Vagina (tissue), 2 donors: ENCODE results near the gene SHC3. TPM values are rescaled to one million over a fixed set of nuclear protein-coding genes. Genes with fewer than 3 reads are reported as not detected.

Experiments used
- DNase-seq, 2 donors: peaks; one replicate each; pipeline ENCODE4 v3.0.0-alpha.2; 2017; ENCODE audit errors: extremely low spot score in 2 of 2
- H3K27ac ChIP-seq: fragments of 200-600 bp; sonication (generic); one replicate; pipeline ENCODE4 v1.5.1; 2019
- H3K27me3 ChIP-seq: fragments of 200-600 bp; sonication (generic); one replicate; pipeline ENCODE4 v1.5.1; 2019
- H3K36me3 ChIP-seq, 2 donors: fragments of 200-600 bp; sonication (generic); one replicate each; pipeline ENCODE4 v1.5.1; 2017 to 2019
- H3K4me1 ChIP-seq: fragments of 200-600 bp; sonication (generic); one replicate; pipeline ENCODE4 v1.5.1; 2019
- H3K4me3 ChIP-seq, 2 donors: fragments of 200-600 bp; sonication (generic); 1 replicate in 1 of 2; 2 replicates in 1 of 2; pipeline ENCODE4 v1.5.1; 2016 to 2019
- H3K9me3 ChIP-seq: fragments of 200-600 bp; sonication (generic); one replicate; pipeline ENCODE4 v1.5.1; 2019
- CTCF ChIP-seq, 3 experiments: fragments of 450-650 bp in 2 of 3; fragments of 200-600 bp in 1 of 3; sonication (generic) in 1 of 3; IDR thresholded peaks; one replicate each; pipeline ENCODE4 v1.5.1; 2017 to 2019; ENCODE audit warnings: antibody characterized with exemption in 3 of 3, mild to moderate bottlenecking in 2 of 3, moderate library complexity in 2 of 3
- POLR2A ChIP-seq, 2 donors: fragments of 450-650 bp; IDR thresholded peaks; one replicate each; pipeline ENCODE4 v1.6.1; 2017; ENCODE audit warnings: antibody characterized with exemption in 2 of 2, mild to moderate bottlenecking in 2 of 2, moderate library complexity in 2 of 2
- POLR2AphosphoS5 ChIP-seq, 2 donors: sonication (generic); formaldehyde crosslinking; IDR thresholded peaks; one replicate each; pipeline ENCODE4 v1.9.0; 2017; ENCODE audit warnings: antibody characterized with exemption in 2 of 2, mild to moderate bottlenecking in 2 of 2, low read depth in 1 of 2; ENCODE audit not compliant: insufficient read depth in 1 of 2
- intact Hi-C: fragments of 100-400 bp; cut with DNase I; formaldehyde crosslinking; loops from one replicate; pipeline ENCODE4 v1.15.1; 2023
- total RNA-seq: library from RNA; depleted of rRNA; stranded (reverse); fragments of >200 nt; gene quantifications from one replicate; pipeline ENCODE4 v1.2.3, GENCODE V29; 2016

Gene SHC3
- total RNA-seq, 1 donor from 2014 or later = 6.1 TPM

- no peaks in the 10 kb centered on the region for H3K27me3 ChIP-seq
- H3K9me3 ChIP-seq = no peaks in the 10 kb centered on the region
- H3K4me3 ChIP-seq = no peak overlapping the region
- no peak for TF ChIP-seq POLR2A (IDR thresholded peaks at IDR 0.05)
- TF ChIP-seq CTCF (IDR thresholded peaks at IDR 0.05) = no peak
- DNase-seq = peak; percentile 11 to 52
- peaks cover 75% of the 10 kb centered on the region for H3K4me1 ChIP-seq
- intact Hi-C loops = loop anchor here (10.0 kb wide), 1 partner anchor 254 kb away; no protein-coding TSS in a partner anchor
- peaks cover 0 to 11% of the 10 kb centered on the region in 2 donors for H3K36me3 ChIP-seq
- H3K27ac ChIP-seq = peak overlapping the region; percentile 79
These were observed 180.1 kb downstream of the SHC3 start for GRCh38 chr9:88998503-88998902.

- Histone ChIP-seq H3K36me3 (peaks cover 0 to 6% of the 10 kb centered on the region in 2 donors), H3K4me1 (peaks cover 81% of the 10 kb centered on the region)
These were observed 181.0 kb downstream of the SHC3 start for GRCh38 chr9:88997646-88998045.

GRCh38 chr9:88996921-88997235, 181.7 kb downstream of the SHC3 start:
- H3K4me1 ChIP-seq = peaks cover 89% of the 10 kb centered on the region
- no peak overlapping the region for H3K4me3 ChIP-seq
- intact Hi-C loops = loop anchor here (10.0 kb wide), 1 partner anchor 252 kb away; no protein-coding TSS in a partner anchor
- peak overlapping the region; percentile 79 for H3K27ac ChIP-seq
- no peaks in the 10 kb centered on the region for H3K27me3 ChIP-seq
- TF ChIP-seq CTCF (IDR thresholded peaks at IDR 0.05) = no peak
- TF ChIP-seq POLR2AphosphoS5 (IDR thresholded peaks at IDR 0.05; ENCODE audit: insufficient read depth in 1 of 2, low read depth in 1 of 2) = no peak
- TF ChIP-seq POLR2A (IDR thresholded peaks at IDR 0.05) = no peak
- H3K9me3 ChIP-seq = no peaks in the 10 kb centered on the region
- DNase-seq = no peak
- no peaks in the 10 kb centered on the region for H3K36me3 ChIP-seq

More at GRCh38 chr9:88997646-88998045, 181.0 kb downstream of the SHC3 start:
- no peaks in the 10 kb centered on the region for H3K27me3 ChIP-seq
- peak overlapping the region; percentile 79 for H3K27ac ChIP-seq
- H3K9me3 ChIP-seq = no peaks in the 10 kb centered on the region
- TF ChIP-seq POLR2A (IDR thresholded peaks at IDR 0.05) (no peak), POLR2AphosphoS5 (IDR thresholded peaks at IDR 0.05; ENCODE audit: insufficient read depth in 1 of 2, low read depth in 1 of 2) (no peak), CTCF (IDR thresholded peaks at IDR 0.05) (no peak)
- no peak overlapping the region for H3K4me3 ChIP-seq
- intact Hi-C loops = loop anchor here (10.0 kb wide), 1 partner anchor 253 kb away; no protein-coding TSS in a partner anchor
- DNase-seq = peak; percentile 79 to 87

- Histone ChIP-seq H3K4me1 (peaks cover 92% of the 10 kb centered on the region), H3K9me3 (no peaks in the 10 kb centered on the region), H3K4me3 (no peak overlapping the region), H3K27me3 (no peaks in the 10 kb centered on the region), H3K36me3 (no peaks in the 10 kb centered on the region), H3K27ac (peak overlapping the region; percentile 79)
- TF ChIP-seq CTCF (IDR thresholded peaks at IDR 0.05) = no peak
- TF ChIP-seq POLR2A (IDR thresholded peaks at IDR 0.05) = no peak
- no peak for TF ChIP-seq POLR2AphosphoS5 (IDR thresholded peaks at IDR 0.05; ENCODE audit: insufficient read depth in 1 of 2, low read depth in 1 of 2)
- DNase-seq = peak; percentile 74 to 87
- intact Hi-C loops = loop anchor here (10.0 kb wide), 1 partner anchor 251 kb away; no protein-coding TSS in a partner anchor
These were observed 182.3 kb downstream of the SHC3 start for GRCh38 chr9:88996046-88996920.

- peak overlapping the region; percentile 79 for H3K27ac ChIP-seq
These were observed 183.0 kb downstream of the SHC3 start for GRCh38 chr9:88995627-88996026.

More at GRCh38 chr9:88995627-88996026, 183.0 kb downstream of the SHC3 start:
- Histone ChIP-seq H3K27me3 (no peaks in the 10 kb centered on the region), H3K9me3 (no peaks in the 10 kb centered on the region), H3K4me3 (peak overlapping the region in 1 of 2 donors; percentile 71), H3K36me3 (no peaks in the 10 kb centered on the region), H3K4me1 (peaks cover 89% of the 10 kb centered on the region)
- intact Hi-C loops = loop anchor here (10.0 kb wide), 1 partner anchor 251 kb away; no protein-coding TSS in a partner anchor
- peak; percentile 16 to 77 for DNase-seq
- TF ChIP-seq CTCF (IDR thresholded peaks at IDR 0.05) (no peak), POLR2A (IDR thresholded peaks at IDR 0.05) (no peak), POLR2AphosphoS5 (IDR thresholded peaks at IDR 0.05; ENCODE audit: insufficient read depth in 1 of 2, low read depth in 1 of 2) (no peak)
